GM19238 (cell line): ENCODE results near the gene GHDC.
"Not testable (repeated sequence)": the region's sequence is repeated elsewhere in the genome, so short reads cannot be mapped to it uniquely, and the experiment has no call there.

Experiments used
- DNase-seq: peaks from one replicate; pipeline ENCODE4 v3.0.0; 2011; ENCODE audit warnings: low spot score; ENCODE audit not compliant: insufficient read length

GHDC gene

GRCh38 chr17:42159796-42160530 lies 34.3 kb downstream of the GHDC start:
- DNase-seq, result no peak

- no peak for DNase-seq
Measured at GRCh38 chr17:42155614-42156045, 38.7 kb downstream of the GHDC start.

GRCh38 chr17:42153919-42154742 lies 40.2 kb downstream of the GHDC start:
- DNase-seq, result no peak

GRCh38 chr17:42146911-42147607 lies 47.2 kb downstream of the GHDC start:
- DNase-seq, result no peak

DNA sequence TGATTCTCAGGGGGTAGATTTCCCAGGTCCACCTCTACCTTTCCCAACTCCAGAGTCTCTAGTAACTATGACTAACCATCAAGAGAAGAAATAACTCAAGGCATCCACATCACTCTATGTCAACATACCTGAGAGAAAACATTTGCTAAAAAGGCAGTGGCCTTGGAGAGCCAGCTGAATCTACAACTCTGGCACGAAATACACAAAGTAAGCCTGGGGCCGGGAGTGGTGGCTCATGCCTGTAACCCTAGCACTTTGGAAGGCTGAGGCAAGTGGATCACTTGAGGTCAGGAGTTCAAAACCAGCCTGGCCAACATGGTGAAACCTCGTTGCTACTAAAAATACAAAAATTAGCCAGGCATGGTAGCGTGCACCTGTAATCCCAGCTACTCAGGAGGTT lies 51.2 kb downstream of the GHDC start:
- DNase-seq, result not testable (repeated sequence)

DNA sequence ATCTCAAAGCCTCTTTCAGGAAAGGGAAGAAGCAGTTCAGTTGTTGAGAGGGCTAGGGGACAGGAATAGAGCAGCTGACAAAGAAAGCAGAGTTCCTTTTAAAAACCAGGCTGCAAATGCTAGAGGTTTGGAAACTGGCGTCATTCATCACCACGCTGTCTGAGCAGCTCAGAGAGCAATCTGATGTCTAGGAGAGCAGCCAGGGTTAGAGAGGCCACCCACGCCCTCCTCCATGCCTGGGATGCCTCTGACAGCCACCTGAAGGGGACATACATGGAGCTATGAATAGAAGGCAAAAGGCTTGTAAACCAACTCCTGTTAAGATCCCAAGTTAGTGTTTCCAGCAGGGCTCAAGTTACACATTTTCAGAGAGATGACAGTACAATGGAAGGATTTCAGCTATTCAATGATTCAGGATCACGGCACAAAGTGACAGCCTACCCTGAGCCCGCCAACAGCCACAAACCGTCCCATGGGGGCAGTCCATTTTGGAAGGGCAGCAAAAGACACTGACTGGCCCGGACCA lies 51.9 kb downstream of the GHDC start:
- no peak for DNase-seq

GRCh38 chr17:42141382-42141781 lies 52.9 kb downstream of the GHDC start:
- DNase-seq, result no peak

- DNase-seq, result not testable (repeated sequence)
Measured at GRCh38 chr17:42140690-42141089, 53.6 kb downstream of the GHDC start.
